Thyroid gland (tissue), 4 donors: ENCODE data around the gene ATP6V1G2. TPM values are rescaled to one million over a fixed set of nuclear protein-coding genes. Genes with fewer than 3 reads are reported as not detected.
"Not testable (repeated sequence)": the region's sequence is repeated elsewhere in the genome, so short reads cannot be mapped to it uniquely, and the experiment has no call there.

ENCODE experiments used
- DNase-seq, 2 donors: peaks; one replicate each; pipeline ENCODE4 v3.0.0-alpha.2; 2019
- H3K27ac ChIP-seq, 3 donors: fragments of 200-600 bp; sonication (generic); 1 replicate in 2 of 3; 2 replicates in 1 of 3; pipeline ENCODE4 v1.5.1; 2016 to 2019; ENCODE audit warnings: mild to moderate bottlenecking in 1 of 3, moderate library complexity in 1 of 3
- H3K27me3 ChIP-seq: fragments of 200-600 bp; sonication (generic); one replicate; pipeline ENCODE4 v1.5.1; 2019
- H3K36me3 ChIP-seq, 2 donors: fragments of 200-600 bp; sonication (generic); one replicate each; pipeline ENCODE4 v1.5.1; 2016 to 2019
- H3K4me1 ChIP-seq, 2 donors: fragments of 200-600 bp; sonication (generic); one replicate each; pipeline ENCODE4 v1.5.1; 2017 to 2019
- H3K4me3 ChIP-seq, 3 donors: fragments of 200-600 bp; sonication (generic); replicated peaks in 1 of 3; 1 replicate in 2 of 3; 2 replicates in 1 of 3; pipeline ENCODE4 v1.5.1; 2016; ENCODE audit warnings: mild to moderate bottlenecking in 1 of 3
- H3K9me3 ChIP-seq: fragments of 200-600 bp; sonication (generic); one replicate; pipeline ENCODE4 v1.5.1; 2017
- POLR2A ChIP-seq, 2 donors: fragments of 450-650 bp; IDR thresholded peaks; one replicate each; pipeline ENCODE4 v1.6.1; 2017; ENCODE audit warnings: antibody characterized with exemption in 2 of 2, mild to moderate bottlenecking in 2 of 2, moderate library complexity in 1 of 2
- WGBS, 2 donors: methylation state at CpG; one replicate each; pipeline ENCODE4 v1.1.5; 2017; 5-methylcytosine and 5-hydroxymethylcytosine counted together
- intact Hi-C: fragments of 100-400 bp; cut with DNase I; formaldehyde crosslinking; loops from one replicate; pipeline ENCODE4 v1.15.1; 2023
- total RNA-seq, 4 donors: library from RNA; depleted of rRNA; stranded (reverse); fragments of >200 nt; gene quantifications; one replicate each; pipeline ENCODE4 v1.2.3, GENCODE V29; 2016
- TF ChIP-seq, protein P1 (sequence below), 6 experiments: fragments of 200-600 bp in 3 of 6; fragments of 450-650 bp in 3 of 6; sonication (generic) in 3 of 6; IDR thresholded peaks; one replicate each; pipeline ENCODE4 v1.5.1; 2016 to 2019; ENCODE audit warnings: antibody characterized with exemption in 6 of 6, mild to moderate bottlenecking in 2 of 6, inconsistent platforms in 1 of 6, moderate library complexity in 1 of 6

Gene ATP6V1G2
- 1 to 10 TPM; 1.2 to 3.9 (median 2.6) TPM for total RNA-seq

DNA sequence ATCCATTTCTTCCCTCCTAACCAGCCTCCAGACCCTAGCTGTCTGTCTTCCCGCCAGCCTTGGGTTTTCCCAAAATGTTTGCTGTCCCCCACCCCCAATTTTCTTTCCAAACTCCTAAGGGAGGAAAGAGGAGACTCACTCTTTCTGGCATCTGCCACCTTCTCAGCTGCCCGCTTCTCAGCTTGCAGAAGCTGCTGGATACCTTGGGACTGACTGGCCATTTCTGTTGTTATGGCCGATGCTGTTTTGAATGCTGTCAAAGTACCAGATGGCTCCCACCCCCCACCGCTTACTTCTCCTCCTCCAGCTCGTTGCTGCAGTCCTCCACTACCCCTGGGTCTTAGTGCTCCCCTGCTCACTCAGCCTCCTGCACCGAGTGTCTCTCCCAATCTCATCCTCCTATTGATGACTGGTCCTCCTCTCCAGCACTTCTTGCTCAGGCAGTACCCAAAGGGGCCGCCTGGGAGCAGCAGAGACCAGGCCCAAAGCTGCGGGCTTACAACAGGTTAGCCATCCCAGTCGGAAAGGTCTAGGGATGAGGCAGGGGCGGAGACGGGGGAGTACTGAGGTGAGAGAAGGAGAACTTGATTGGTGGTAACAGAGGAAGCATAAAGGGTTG is at the start of gene ATP6V1G2:
TSS of gene ATP6V1G2 (minus strand) at position 270 of the 619 bp plus-strand sequence. CDS start at position 221, 49 bp downstream.
- peak; percentile 90 for DNase-seq
- intact Hi-C loops: loop anchor here (5.0 to 10.0 kb wide), 2 partner anchors 51 to 52 kb away; partner anchors contain the start of gene MICB
- TF ChIP-seq, protein P1, sequence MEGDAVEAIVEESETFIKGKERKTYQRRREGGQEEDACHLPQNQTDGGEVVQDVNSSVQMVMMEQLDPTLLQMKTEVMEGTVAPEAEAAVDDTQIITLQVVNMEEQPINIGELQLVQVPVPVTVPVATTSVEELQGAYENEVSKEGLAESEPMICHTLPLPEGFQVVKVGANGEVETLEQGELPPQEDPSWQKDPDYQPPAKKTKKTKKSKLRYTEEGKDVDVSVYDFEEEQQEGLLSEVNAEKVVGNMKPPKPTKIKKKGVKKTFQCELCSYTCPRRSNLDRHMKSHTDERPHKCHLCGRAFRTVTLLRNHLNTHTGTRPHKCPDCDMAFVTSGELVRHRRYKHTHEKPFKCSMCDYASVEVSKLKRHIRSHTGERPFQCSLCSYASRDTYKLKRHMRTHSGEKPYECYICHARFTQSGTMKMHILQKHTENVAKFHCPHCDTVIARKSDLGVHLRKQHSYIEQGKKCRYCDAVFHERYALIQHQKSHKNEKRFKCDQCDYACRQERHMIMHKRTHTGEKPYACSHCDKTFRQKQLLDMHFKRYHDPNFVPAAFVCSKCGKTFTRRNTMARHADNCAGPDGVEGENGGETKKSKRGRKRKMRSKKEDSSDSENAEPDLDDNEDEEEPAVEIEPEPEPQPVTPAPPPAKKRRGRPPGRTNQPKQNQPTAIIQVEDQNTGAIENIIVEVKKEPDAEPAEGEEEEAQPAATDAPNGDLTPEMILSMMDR (IDR thresholded peaks at IDR 0.05): peak; percentile 72 to 98 (median 97)
- no peak for TF ChIP-seq POLR2A (IDR thresholded peaks at IDR 0.05)
- Histone ChIP-seq H3K36me3 (peaks cover 4 to 22% of the 10 kb centered on the region in 2 donors), H3K27ac (peak within 1 kb of the TSS; percentile 66 to 85 (median 66)), H3K9me3 (no peaks in the 10 kb centered on the region), H3K4me1 (peaks cover 17 to 18% of the 10 kb centered on the region in 2 donors), H3K4me3 (peak within 1 kb of the TSS in 2 of 3 donors; percentile 7 to 25), H3K27me3 (no peaks in the 10 kb centered on the region)
- WGBS, 2 donors: 5 to 6% methylated on average over 11 of the region's 11 CpGs

DNA sequence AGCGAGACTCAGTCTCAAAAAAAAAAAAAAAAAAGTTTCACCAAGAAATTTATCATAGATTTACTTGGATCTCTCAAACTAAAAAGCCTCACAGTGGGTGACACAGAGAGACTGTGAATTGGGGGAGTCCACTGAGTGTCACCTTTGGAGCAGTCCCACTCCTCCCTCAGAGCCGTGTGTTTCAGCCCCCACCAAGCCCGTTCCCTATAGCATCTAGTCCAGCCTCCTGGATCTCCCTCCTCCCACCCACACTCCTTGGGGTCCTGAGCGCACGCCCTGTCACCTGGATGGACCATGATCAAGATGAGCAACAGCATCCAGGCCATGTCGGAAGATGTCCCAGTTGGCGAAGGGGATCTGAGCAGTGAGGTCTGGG is 46.0 kb upstream of the ATP6V1G2 start:
- Histone ChIP-seq H3K9me3 (no peaks in the 10 kb centered on the region), H3K4me1 (no peaks in the 10 kb centered on the region), H3K27ac (no peak overlapping the region), H3K4me3 (no peak overlapping the region), H3K27me3 (no peaks in the 10 kb centered on the region), H3K36me3 (no peaks in the 10 kb centered on the region)
- intact Hi-C loops: no loop called here
- WGBS, 2 donors: 83 to 91% methylated on average over 7 of the region's 7 CpGs
- TF ChIP-seq, protein P1 (IDR thresholded peaks at IDR 0.05): no peak
- no peak for TF ChIP-seq POLR2A (IDR thresholded peaks at IDR 0.05)
- DNase-seq: no peak

- H3K4me3 ChIP-seq, H3K4me1 ChIP-seq, H3K27me3 ChIP-seq, H3K9me3 ChIP-seq, DNase-seq, H3K27ac ChIP-seq, intact Hi-C loops, H3K36me3 ChIP-seq: not testable (repeated sequence)
- 71 to 90% methylated on average over 5 of the region's 5 CpGs for WGBS, 2 donors
These were observed 44.3 kb upstream of the ATP6V1G2 start for GRCh38 chr6:31590691-31591090.

GRCh38 chr6:31588871-31589650 is 42.7 kb upstream of the ATP6V1G2 start:
- Histone ChIP-seq H3K9me3 (no peaks in the 10 kb centered on the region), H3K36me3 (no peaks in the 10 kb centered on the region), H3K27ac (no peak overlapping the region), H3K4me1 (no peaks in the 10 kb centered on the region), H3K27me3 (no peaks in the 10 kb centered on the region), H3K4me3 (no peak overlapping the region)
- no peak for DNase-seq
- WGBS, 2 donors: 61 to 65% methylated on average over 9 of the region's 9 CpGs
- TF ChIP-seq POLR2A (IDR thresholded peaks at IDR 0.05): no peak
- TF ChIP-seq, protein P1 (IDR thresholded peaks at IDR 0.05): no peak
- intact Hi-C loops: no loop called here

DNA sequence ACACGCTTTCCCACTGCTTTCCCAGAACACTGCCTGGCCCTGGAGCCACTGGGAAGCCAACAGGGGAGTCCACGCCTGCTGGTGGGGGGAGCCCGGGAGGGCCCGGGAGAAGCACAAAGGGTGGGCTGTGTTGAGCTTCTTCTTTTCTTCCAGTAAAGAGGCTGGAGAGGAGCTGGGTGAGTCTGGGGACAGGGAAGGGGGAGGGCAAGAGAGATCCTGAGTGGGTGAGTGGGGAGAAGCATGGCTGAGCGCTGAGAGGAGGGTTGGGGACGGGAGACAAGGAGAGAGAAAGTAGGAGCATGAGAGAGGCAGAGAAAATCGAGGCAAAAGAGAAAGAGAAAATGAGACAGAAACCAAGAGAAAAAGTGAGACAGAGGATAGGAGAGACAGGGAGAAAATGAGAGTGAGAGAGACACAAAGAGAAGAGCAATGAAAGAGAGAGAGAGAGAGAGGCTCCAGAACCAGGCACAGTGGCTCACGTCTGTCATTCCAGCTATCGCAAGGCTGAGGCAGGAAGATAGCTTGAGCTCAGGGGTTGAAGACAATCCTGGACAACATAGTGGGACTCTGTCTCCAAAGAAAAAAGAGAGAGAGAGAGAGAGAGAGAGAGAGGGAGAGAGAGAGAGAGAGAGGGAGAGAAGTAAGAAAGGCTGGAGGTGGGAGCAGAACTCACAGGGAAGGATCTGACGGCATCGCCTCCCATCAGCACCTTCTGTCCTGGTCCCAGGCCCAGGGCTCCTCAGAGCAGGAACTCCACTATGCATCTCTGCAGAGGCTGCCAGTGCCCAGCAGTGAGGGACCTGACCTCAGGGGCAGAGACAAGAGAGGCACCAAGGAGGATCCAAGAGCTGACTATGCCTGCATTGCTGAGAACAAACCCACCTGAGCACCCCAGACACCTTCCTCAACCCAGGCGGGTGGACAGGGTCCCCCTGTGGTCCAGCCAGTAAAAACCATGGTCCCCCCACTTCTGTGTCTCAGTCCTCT is 41.7 kb upstream of the ATP6V1G2 start:
- intact Hi-C loops: no loop called here
- 55 to 61% methylated on average over 11 to 12 of the region's 12 CpGs for WGBS, 2 donors
- no peaks in the 10 kb centered on the region for H3K9me3 ChIP-seq
- no peaks in the 10 kb centered on the region for H3K4me1 ChIP-seq
- H3K27me3 ChIP-seq: no peaks in the 10 kb centered on the region
- no peak overlapping the region for H3K27ac ChIP-seq
- DNase-seq: no peak
- TF ChIP-seq POLR2A (IDR thresholded peaks at IDR 0.05): no peak
- TF ChIP-seq, protein P1 (IDR thresholded peaks at IDR 0.05): no peak
- no peaks in the 10 kb centered on the region for H3K36me3 ChIP-seq
- no peak overlapping the region for H3K4me3 ChIP-seq
